Fibroblast of lung (primary cell): Measurements from ENCODE around the gene DAD1. TPM values are rescaled to one million over a fixed set of nuclear protein-coding genes. Genes with fewer than 3 reads are reported as not detected.

Source experiments
- DNase-seq, 2 donors: peaks; one replicate each; pipeline versions ENCODE4 v3.0.0 to v3.0.0-alpha.2; 2010; ENCODE audit warnings: low read depth in 2 of 2
- H2AFZ ChIP-seq: 2 replicates; pipeline ENCODE4 v1.5.1; 2012; ENCODE audit warnings: low read length, control low read depth, inconsistent platforms
- H3K27ac ChIP-seq: 2 replicates; pipeline ENCODE4 v1.5.1; 2011; ENCODE audit warnings: low read length, control low read depth; ENCODE audit not compliant: insufficient read depth
- H3K27me3 ChIP-seq: 2 replicates; pipeline ENCODE4 v1.5.1; 2011; ENCODE audit warnings: mild to moderate bottlenecking, low read length; ENCODE audit not compliant: control insufficient read depth, insufficient read depth
- H3K36me3 ChIP-seq: 2 replicates; pipeline ENCODE4 v1.5.1; 2011; ENCODE audit warnings: low read length; ENCODE audit not compliant: control insufficient read depth, insufficient read depth
- H3K4me1 ChIP-seq: 2 replicates; pipeline ENCODE4 v1.5.1; 2011; ENCODE audit warnings: low read length; ENCODE audit not compliant: control insufficient read depth, insufficient read depth; ENCODE audit errors: extremely low read depth
- H3K4me2 ChIP-seq: 2 replicates; pipeline ENCODE4 v1.5.1; 2011; ENCODE audit warnings: low read length, control low read depth; ENCODE audit not compliant: insufficient read depth; ENCODE audit errors: extremely low read depth
- H3K4me3 ChIP-seq, 4 experiments: fragments of 200-600 bp in 1 of 4; sonication (generic) in 1 of 4; replicated peaks in 1 of 4; 2 replicates each; pipeline ENCODE4 v1.5.1; 2011 to 2016; ENCODE audit warnings: low read length in 4 of 4, low read depth in 3 of 4, mild to moderate bottlenecking in 3 of 4, control low read depth in 2 of 4, inconsistent platforms in 1 of 4, mixed read lengths in 1 of 4; ENCODE audit not compliant: insufficient read depth in 1 of 4; ENCODE audit errors: control extremely low read depth in 1 of 4
- H3K79me2 ChIP-seq: 2 replicates; pipeline ENCODE4 v1.5.1; 2012; ENCODE audit warnings: mild to moderate bottlenecking, low read length, inconsistent platforms; ENCODE audit not compliant: control insufficient read depth, insufficient read depth
- H3K9ac ChIP-seq: 2 replicates; pipeline ENCODE4 v1.5.1; 2011; ENCODE audit warnings: mild to moderate bottlenecking, low read length, control low read depth; ENCODE audit not compliant: insufficient read depth
- H3K9me3 ChIP-seq: 2 replicates; pipeline ENCODE4 v1.5.1; 2012; ENCODE audit warnings: low read depth, low read length; ENCODE audit not compliant: control insufficient read depth, insufficient read depth
- H4K20me1 ChIP-seq: 2 replicates; pipeline ENCODE4 v1.5.1; 2011; ENCODE audit warnings: low read length; ENCODE audit not compliant: control insufficient read depth, insufficient read depth; ENCODE audit errors: extremely low read depth
- EZH2 ChIP-seq: IDR thresholded peaks from 2 replicates; pipeline ENCODE4 v1.5.1; 2012; ENCODE audit warnings: low read length, control low read depth, mild to moderate bottlenecking; ENCODE audit errors: missing control alignments
- polyA plus RNA-seq, 2 donors: library from polyadenylated mRNA; depleted of rRNA in 1 of 2; stranded (reverse) in 1 of 2; unstranded in 1 of 2; fragments of >200 nt; gene quantifications; 2 replicates each; pipeline ENCODE4 v1.2.1, GENCODE V29; 2011 to 2012; ENCODE audit warnings: missing spikeins in 1 of 2
- total RNA-seq: library from RNA; depleted of rRNA; stranded (reverse); fragments of >200 nt; gene quantifications from 2 replicates; pipeline ENCODE4 v1.2.1, GENCODE V29; 2014
- TF ChIP-seq, protein P1 (sequence below), 2 donors: IDR thresholded peaks in 1 of 2; conservative IDR thresholded peaks in 1 of 2; 1 replicate in 1 of 2; 2 replicates in 1 of 2; pipeline ENCODE4 v1.5.1; 2011 to 2012; ENCODE audit warnings: low read length in 2 of 2, control low read depth in 1 of 2, inconsistent platforms in 1 of 2, low read depth in 1 of 2, mild to moderate bottlenecking in 1 of 2

The DAD1 gene
- total and polyA plus RNA-seq, 2 donors (not counting 1 experiment from before 2014, with no cell fraction given) = 249 to 623 TPM

DNA sequence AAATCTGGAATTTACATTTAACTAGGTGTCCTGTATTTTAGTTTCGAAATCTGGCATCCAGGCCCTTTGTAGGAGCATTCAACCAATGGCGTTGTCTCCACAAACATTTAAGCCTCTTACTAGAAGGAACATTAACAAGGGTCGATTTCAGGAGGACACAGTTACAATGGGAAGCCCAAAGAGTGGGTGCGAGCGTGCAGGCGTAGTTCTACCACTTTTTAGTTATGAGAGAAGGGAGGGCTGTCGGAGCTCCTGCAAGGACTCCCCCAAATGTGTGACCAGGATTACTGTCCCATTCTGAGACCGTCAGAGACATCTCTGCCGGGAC is 8.7 kb upstream of the DAD1 start:
- Histone ChIP-seq H3K36me3 (peaks cover 11% of the 10 kb centered on the region), H4K20me1 (no peaks in the 10 kb centered on the region), H3K27ac (peak overlapping the region; percentile 95), H3K4me2 (peak overlapping the region; percentile 69), H3K4me1 (peaks cover 21% of the 10 kb centered on the region), H3K9me3 (no peaks in the 10 kb centered on the region), H3K27me3 (no peaks in the 10 kb centered on the region), H3K9ac (peak overlapping the region; percentile 89), H3K79me2 (peaks cover 8% of the 10 kb centered on the region), H2AFZ (peak overlapping the region; percentile 79), H3K4me3 (peak overlapping the region; percentile 86 to 97 (median 93))
- TF ChIP-seq, protein P1, sequence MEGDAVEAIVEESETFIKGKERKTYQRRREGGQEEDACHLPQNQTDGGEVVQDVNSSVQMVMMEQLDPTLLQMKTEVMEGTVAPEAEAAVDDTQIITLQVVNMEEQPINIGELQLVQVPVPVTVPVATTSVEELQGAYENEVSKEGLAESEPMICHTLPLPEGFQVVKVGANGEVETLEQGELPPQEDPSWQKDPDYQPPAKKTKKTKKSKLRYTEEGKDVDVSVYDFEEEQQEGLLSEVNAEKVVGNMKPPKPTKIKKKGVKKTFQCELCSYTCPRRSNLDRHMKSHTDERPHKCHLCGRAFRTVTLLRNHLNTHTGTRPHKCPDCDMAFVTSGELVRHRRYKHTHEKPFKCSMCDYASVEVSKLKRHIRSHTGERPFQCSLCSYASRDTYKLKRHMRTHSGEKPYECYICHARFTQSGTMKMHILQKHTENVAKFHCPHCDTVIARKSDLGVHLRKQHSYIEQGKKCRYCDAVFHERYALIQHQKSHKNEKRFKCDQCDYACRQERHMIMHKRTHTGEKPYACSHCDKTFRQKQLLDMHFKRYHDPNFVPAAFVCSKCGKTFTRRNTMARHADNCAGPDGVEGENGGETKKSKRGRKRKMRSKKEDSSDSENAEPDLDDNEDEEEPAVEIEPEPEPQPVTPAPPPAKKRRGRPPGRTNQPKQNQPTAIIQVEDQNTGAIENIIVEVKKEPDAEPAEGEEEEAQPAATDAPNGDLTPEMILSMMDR (conservative IDR thresholded peaks at IDR 0.05 in 1 of 2, IDR thresholded peaks at IDR 0.05 in 1 of 2; ENCODE audit: low read depth in 1 of 2, low read length in 2 of 2) = no peak
- TF ChIP-seq EZH2 = no peak
- DNase-seq = peak in 1 of 2 donors; percentile 16

DNA sequence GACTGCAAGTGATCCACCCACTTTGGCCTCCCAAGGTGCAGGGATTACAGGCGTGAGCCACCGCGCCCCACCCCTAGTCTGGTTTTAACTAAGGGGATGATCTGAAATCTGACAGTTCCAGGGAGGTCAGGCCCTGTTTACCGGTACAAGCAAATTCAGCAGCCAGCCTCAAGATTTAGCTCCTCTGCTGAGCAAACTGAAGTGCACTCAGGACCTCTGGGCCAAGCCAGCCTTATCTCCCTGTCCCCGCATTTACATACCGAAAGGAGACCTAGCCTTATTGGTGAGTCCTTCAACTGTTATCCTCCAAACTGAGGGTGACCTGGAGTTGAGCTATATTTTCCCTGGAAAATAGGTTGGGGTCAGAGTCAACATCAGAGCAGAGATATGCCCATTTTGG is 8.2 kb upstream of the DAD1 start:
- H3K4me2 ChIP-seq = peak overlapping the region; percentile 69
- H3K4me1 ChIP-seq = peaks cover 18% of the 10 kb centered on the region
- peaks cover 8% of the 10 kb centered on the region for H3K36me3 ChIP-seq
- no peak for DNase-seq
- H3K9me3 ChIP-seq = no peaks in the 10 kb centered on the region
- no peak overlapping the region for H3K9ac ChIP-seq
- H3K27me3 ChIP-seq = no peaks in the 10 kb centered on the region
- H3K27ac ChIP-seq = no peak overlapping the region
- H2AFZ ChIP-seq = no peak overlapping the region
- peak overlapping the region in 1 of 4 experiments; percentile 97 for H3K4me3 ChIP-seq
- H3K79me2 ChIP-seq = peaks cover 8% of the 10 kb centered on the region
- H4K20me1 ChIP-seq = no peaks in the 10 kb centered on the region
- TF ChIP-seq, protein P1 (conservative IDR thresholded peaks at IDR 0.05 in 1 of 2, IDR thresholded peaks at IDR 0.05 in 1 of 2; ENCODE audit: low read depth in 1 of 2, low read length in 2 of 2) = no peak
- no peak for TF ChIP-seq EZH2

DNA sequence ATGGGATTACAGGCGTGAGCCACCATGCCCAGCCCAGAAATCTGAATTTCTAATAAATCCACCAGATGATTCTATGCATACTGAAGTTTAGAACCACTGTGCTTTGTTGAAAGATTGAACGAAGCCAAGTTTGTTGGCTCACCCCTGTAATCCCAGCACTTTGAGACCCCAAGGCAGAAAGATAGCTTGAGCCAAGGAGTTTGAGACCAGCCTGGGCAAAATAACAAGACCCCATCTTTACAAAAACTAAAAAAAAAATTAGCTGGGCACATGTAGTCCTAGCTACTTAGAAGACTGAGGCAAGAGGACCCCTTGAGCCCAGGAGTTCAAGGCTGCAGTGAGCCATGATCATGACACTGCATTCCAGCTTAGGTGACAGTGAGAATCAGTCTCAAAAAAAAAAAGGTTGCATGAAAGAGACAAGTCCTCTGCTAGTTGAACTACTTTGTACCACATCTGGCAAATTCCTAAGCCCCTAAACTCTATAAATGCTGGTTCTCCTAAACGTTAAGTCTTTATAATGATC is 7.4 kb upstream of the DAD1 start:
- no peaks in the 10 kb centered on the region for H3K9me3 ChIP-seq
- no peak overlapping the region for H3K9ac ChIP-seq
- no peak overlapping the region for H2AFZ ChIP-seq
- no peaks in the 10 kb centered on the region for H3K27me3 ChIP-seq
- no peaks in the 10 kb centered on the region for H4K20me1 ChIP-seq
- H3K27ac ChIP-seq = no peak overlapping the region
- H3K4me2 ChIP-seq = no peak overlapping the region
- no peak overlapping the region for H3K4me3 ChIP-seq
- TF ChIP-seq, protein P1 (conservative IDR thresholded peaks at IDR 0.05 in 1 of 2, IDR thresholded peaks at IDR 0.05 in 1 of 2; ENCODE audit: low read depth in 1 of 2, low read length in 2 of 2) = no peak
- TF ChIP-seq EZH2 = no peak
- H3K36me3 ChIP-seq = peaks cover 2% of the 10 kb centered on the region
- DNase-seq = no peak
- H3K4me1 ChIP-seq = peaks cover 12% of the 10 kb centered on the region
- H3K79me2 ChIP-seq = peaks cover 8% of the 10 kb centered on the region
